ENCODE data around the gene RTN1.

Gene RTN1

DNA sequence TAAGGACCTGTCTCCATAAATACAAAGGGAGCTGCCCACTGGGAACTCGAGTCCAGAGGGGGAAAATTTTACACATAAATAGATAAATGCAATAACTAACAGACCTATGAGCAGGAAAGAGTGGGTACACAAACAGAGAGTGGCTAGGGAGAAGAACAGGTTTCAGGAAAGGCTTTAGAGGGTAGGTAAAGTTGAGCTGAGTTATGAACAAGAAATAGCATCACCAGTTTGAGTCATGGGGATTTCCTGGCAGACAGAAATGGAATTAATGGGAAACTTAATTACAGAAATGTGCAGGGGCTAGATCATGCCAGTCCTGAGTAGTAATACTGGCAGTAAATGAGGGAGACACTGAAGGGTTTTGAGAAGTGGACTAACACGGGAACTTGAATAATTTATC lies 236.0 kb downstream of the RTN1 start:
- peak; percentile 5 for DNase-seq (ENCODE audit: low read depth, low spot score)
- H3K27ac ChIP-seq = no peak overlapping the region

GRCh38 chr14:59633486-59633885 lies 237.1 kb downstream of the RTN1 start:
- DNase-seq (ENCODE audit: low read depth, low spot score) = no peak
- no peak overlapping the region for H3K27ac ChIP-seq

DNA sequence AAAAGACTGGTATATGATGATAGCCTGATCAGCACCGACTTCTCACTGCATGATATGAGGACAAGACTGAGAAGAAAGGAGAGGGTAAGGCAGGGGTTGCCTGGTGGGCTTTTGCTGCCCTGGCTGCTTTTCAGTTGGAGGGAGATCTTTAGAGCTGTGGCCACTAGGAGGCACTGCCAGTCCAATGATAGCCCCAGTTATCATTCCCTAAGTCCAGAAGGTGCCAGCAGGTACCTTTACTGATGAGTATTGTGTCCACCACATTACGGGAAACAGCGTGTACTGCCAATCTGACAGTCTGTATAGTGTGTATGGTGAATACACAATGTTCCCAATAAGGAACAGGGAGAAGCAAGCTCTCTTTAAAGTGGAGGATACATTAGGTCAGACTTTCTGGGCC lies 238.2 kb downstream of the RTN1 start:
- DNase-seq (ENCODE audit: low read depth, low spot score) = no peak
- no peak overlapping the region for H3K27ac ChIP-seq

GRCh38 chr14:59631237-59631636 lies 239.3 kb downstream of the RTN1 start:
- H3K27ac ChIP-seq = no peak overlapping the region
- no peak for DNase-seq (ENCODE audit: low read depth, low spot score)

GRCh38 chr14:59630288-59630963 lies 240.2 kb downstream of the RTN1 start:
- no peak overlapping the region for H3K27ac ChIP-seq
- no peak for DNase-seq (ENCODE audit: low read depth, low spot score)

GRCh38 chr14:59629444-59630287 lies 240.9 kb downstream of the RTN1 start:
- H3K27ac ChIP-seq = no peak overlapping the region
- DNase-seq (ENCODE audit: low read depth, low spot score) = no peak

GRCh38 chr14:59627011-59627520 lies 243.5 kb downstream of the RTN1 start:
- DNase-seq (ENCODE audit: low read depth, low spot score) = no peak

GRCh38 chr14:59622631-59623030 lies 247.9 kb downstream of the RTN1 start:
- DNase-seq (ENCODE audit: low read depth, low spot score) = no peak
- no peak overlapping the region for H3K27ac ChIP-seq

More at GRCh38 chr14:59627011-59627520, 243.5 kb downstream of the RTN1 start:
- no peak overlapping the region for H3K27ac ChIP-seq

DNA sequence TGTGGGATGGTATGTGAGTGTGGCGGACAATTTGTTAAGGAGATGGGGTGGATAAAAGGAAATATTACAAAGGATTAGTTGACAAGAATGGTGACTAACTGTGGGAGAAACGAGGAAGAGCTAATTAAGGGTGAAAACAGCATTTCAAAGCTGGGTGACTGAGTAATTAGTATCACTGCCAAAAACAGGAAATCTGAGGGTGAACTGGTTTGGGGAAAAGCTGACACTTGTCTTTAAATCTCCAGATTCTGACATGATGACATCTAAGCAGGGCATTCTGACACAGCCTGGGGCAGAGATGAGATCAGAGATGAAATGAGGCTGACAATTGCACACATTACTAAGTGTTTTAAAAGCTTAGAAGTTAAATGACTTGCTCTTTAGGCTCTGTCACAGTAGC lies 251.5 kb downstream of the RTN1 start:
- DNase-seq (ENCODE audit: low read depth, low spot score) = no peak
- H3K27ac ChIP-seq = peak overlapping the region; percentile 20

DNA sequence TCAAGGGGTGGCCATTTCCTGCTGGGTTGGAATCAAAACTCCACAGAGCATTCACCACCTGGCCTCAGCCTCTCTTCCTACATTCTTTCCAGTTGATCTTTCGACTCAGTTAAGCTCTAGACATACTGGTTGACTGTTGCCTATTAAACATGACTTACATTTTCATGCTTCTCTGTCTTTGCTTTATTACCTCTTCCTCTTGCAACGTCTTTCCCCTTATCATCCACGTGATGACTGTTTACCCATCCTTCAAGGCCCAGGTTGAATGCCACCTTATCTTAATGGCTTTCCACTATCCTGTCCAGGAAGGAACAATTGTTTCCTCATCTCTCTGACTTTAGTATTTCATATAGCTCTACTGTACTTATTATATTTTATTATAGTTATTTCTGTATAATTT lies 269.5 kb downstream of the RTN1 start:
- no peak overlapping the region for H3K27ac ChIP-seq
- no peak for DNase-seq (ENCODE audit: low read depth, low spot score)

DNA sequence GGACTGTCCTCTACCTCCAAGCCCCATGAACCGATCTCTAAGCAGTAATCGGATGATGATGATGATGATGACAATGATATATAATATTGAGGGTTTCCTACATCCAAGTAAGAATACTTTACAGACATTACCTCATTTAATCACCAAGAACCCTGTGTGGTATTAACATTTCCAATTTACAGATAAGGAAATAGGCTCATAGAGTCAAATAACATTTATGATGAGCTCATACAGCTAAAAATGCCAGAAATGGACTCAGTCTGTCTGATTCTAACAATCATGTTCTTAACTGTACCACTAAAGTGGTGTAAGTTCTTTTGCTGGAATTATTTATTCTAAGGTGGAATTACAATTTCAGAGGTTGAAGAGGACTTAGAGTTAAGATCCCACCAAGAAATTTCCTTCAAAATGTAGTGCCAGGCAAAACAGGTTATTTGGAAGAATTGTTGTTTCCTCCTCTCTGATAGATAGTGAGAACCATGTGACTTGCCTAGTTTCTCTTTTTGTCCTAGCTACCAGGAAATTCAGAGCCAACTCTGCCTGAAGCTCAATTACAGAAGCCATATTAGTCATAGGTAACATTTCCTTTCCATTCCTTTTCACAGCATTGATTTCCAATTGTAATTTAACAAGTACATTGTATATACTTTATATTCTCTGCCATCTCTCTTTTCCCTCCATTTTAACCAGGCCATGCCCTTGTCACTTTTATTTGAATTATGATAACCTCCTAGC lies 270.2 kb downstream of the RTN1 start:
- H3K27ac ChIP-seq = no peak overlapping the region
- no peak for DNase-seq (ENCODE audit: low read depth, low spot score)

DNA sequence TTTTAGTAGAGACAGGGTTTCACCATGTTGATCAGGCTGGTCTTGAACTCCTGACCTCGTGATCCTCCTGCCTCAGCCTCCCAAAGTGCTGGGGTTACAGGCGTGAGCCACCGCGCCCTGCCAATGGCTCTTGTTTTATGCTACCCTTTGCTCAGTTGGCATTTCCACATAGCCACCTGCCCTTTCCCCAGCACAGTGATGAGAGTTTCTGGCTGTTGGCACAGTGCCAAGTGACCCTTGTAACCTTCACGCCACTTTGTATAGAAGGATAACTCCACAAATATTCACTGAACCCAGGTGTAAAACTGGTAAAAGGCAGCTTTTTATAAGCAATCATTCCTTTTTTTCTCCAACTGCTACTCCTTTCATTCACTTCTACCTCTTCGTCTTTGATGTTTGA lies 275.5 kb downstream of the RTN1 start:
- no peak overlapping the region for H3K27ac ChIP-seq
- DNase-seq (ENCODE audit: low read depth, low spot score) = no peak

GRCh38 chr14:59591641-59592370 lies 278.8 kb downstream of the RTN1 start:
- DNase-seq (ENCODE audit: low read depth, low spot score) = no peak
- no peak overlapping the region for H3K27ac ChIP-seq

DNA sequence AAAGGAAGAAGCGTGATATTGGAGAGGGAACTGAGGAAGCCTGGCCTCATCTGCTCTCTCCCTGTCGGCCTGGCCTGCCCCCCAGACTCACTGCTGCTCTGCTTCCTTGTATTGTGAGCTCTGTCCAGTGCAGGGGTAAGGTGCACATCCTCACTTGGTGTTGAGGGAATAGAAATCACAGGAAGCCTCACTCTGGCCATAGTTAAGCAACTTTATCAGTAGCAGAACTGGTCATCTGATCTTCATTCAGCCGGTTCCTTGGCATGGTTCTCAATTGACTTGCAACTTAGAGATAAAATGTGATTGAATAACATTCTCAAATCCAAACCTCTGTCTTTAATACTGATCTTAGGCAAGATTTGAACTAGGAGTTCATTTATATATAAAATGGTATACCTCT lies 282.5 kb downstream of the RTN1 start:
- no peak overlapping the region for H3K27ac ChIP-seq
- no peak for DNase-seq (ENCODE audit: low read depth, low spot score)

- H3K27ac ChIP-seq = no peak overlapping the region
- no peak for DNase-seq (ENCODE audit: low read depth, low spot score)
These were observed 284.6 kb downstream of the RTN1 start for GRCh38 chr14:59585891-59586554.

- H3K27ac ChIP-seq = no peak overlapping the region
- DNase-seq (ENCODE audit: low read depth, low spot score) = no peak
These were observed 286.8 kb downstream of the RTN1 start for GRCh38 chr14:59583755-59584154.

GRCh38 chr14:59582845-59583509 lies 287.6 kb downstream of the RTN1 start:
- H3K27ac ChIP-seq = no peak overlapping the region
- DNase-seq (ENCODE audit: low read depth, low spot score) = no peak

- H3K27ac ChIP-seq = no peak overlapping the region
- DNase-seq (ENCODE audit: low read depth, low spot score) = no peak
These were observed 288.4 kb downstream of the RTN1 start for GRCh38 chr14:59582161-59582560.

GRCh38 chr14:59580911-59581310 lies 289.7 kb downstream of the RTN1 start:
- DNase-seq (ENCODE audit: low read depth, low spot score) = no peak

More at GRCh38 chr14:59580911-59581310, 289.7 kb downstream of the RTN1 start:
- H3K27ac ChIP-seq = no peak overlapping the region

All from epithelial cell of prostate (primary cell).